Measurements from ENCODE around the gene GSTA3. TPM values are rescaled to one million over a fixed set of nuclear protein-coding genes. Genes with fewer than 3 reads are reported as not detected.
"Not testable (repeated sequence)": the region's sequence is repeated elsewhere in the genome, so short reads cannot be mapped to it uniquely, and the experiment has no call there.

The GSTA3 gene
- not detected for total RNA-seq

GRCh38 chr6:52909531-52909930 lies at the start of gene GSTA3:
GSTA3 (minus strand) TSS chr6:52909698; CDS start chr6:52905834, 3,864 bp downstream.
- DNase-seq (ENCODE audit: low spot score): no peak

DNA sequence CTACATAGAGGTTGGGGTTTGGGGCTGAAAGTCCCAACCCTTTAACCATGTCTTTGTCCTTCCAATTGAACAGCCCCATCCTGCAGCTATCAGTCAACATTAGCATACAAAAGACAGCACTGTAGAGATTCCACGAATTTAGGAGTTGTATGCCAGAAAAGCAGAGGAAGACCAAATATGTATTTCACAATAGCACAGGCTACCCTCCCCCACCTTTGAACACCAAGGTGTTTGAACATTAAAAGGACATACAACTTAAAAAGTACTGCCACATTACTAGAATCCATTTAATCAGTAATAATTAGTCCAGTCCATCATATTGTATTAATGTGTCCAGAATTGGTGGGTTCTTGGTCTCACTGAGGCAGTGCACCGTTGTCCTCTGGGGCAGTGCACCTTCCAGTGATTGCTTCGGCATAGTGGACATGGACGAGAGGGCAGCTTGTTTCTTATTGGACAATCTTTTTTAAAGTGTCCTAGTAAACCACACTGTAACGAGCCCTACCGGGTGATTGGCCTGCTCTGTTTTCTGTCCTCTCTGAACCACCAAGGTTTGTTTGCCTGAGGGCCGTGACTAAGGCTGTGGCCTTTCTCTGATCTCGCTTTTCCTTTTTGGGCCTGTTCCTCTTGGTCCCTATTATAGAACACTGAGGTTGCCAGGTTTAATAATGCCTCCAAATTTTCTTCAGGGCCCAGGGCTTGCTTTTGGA lies 49.2 kb upstream of the GSTA3 start:
- DNase-seq (ENCODE audit: low spot score): no peak

- no peak for DNase-seq (ENCODE audit: low spot score)
These were observed 46.4 kb upstream of the GSTA3 start for GRCh38 chr6:52955871-52956270.

GRCh38 chr6:52953911-52954839 lies 44.7 kb upstream of the GSTA3 start:
- no peak for DNase-seq (ENCODE audit: low spot score)

DNA sequence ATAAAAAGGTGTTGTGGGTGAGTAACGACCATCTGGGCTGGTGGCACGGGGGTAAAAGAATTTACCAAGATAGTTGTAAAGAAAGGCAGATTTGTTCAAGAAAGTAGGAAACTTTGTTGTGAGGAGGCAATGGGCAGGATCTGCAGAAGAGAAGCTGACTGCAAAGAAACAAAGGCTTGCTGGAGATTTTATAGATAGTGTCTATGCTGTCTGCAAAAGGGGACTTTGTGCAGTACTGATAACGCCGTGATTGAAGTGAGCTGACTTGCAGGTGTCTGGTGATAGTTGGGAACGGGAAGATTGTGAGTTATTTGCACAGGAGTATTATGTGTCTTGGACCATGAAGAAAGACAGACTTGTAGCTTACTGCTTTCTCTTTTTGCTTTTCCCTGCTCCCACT lies 36.8 kb upstream of the GSTA3 start:
- no peak for DNase-seq (ENCODE audit: low spot score)

DNA sequence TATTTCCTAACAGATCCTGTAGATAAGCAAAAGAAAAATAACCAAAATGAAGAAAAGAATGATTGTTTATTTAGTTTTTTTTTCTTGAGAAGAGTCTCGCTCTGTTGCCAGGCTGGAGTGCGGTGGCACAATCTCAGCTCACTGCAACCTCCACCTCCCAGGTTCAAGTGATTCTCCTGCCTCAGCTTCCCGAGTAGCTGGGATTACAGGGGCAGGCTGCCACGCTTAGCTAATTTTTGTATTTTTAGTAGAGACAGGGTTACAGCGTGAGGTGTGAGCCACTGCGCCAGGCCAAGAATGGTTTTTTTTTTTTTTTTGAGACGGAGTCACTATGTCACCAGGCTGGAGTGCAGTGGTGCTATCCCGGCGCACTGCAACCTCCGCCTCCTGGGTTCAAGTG lies 33.3 kb upstream of the GSTA3 start:
- DNase-seq (ENCODE audit: low spot score): not testable (repeated sequence)

DNA sequence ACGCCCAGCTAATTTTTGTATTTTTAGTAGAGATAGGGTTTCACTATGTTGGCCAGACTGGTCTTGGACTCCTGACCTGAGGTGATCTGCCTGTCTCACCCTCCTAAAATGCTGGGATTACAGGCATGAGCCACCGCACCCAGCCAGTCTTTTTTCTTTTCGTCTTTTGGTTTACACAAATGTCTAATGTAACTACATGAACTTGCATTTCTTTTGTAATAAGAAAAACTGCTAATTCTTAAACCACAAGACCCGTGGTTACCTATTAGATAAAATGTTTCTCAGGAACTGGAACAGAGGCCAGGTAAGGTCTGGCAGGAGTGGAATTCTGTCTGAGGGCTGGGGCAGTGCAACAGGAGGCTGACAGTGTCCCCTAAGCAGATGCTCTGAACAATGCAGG lies 32.7 kb upstream of the GSTA3 start:
- no peak for DNase-seq (ENCODE audit: low spot score)

- DNase-seq (ENCODE audit: low spot score): no peak
These were observed 28.4 kb upstream of the GSTA3 start for GRCh38 chr6:52937908-52938307.

GRCh38 chr6:52933778-52934177 lies 24.3 kb upstream of the GSTA3 start:
- no peak for DNase-seq (ENCODE audit: low spot score)

GRCh38 chr6:52931351-52931750 lies 21.9 kb upstream of the GSTA3 start:
- DNase-seq (ENCODE audit: low spot score): no peak

DNA sequence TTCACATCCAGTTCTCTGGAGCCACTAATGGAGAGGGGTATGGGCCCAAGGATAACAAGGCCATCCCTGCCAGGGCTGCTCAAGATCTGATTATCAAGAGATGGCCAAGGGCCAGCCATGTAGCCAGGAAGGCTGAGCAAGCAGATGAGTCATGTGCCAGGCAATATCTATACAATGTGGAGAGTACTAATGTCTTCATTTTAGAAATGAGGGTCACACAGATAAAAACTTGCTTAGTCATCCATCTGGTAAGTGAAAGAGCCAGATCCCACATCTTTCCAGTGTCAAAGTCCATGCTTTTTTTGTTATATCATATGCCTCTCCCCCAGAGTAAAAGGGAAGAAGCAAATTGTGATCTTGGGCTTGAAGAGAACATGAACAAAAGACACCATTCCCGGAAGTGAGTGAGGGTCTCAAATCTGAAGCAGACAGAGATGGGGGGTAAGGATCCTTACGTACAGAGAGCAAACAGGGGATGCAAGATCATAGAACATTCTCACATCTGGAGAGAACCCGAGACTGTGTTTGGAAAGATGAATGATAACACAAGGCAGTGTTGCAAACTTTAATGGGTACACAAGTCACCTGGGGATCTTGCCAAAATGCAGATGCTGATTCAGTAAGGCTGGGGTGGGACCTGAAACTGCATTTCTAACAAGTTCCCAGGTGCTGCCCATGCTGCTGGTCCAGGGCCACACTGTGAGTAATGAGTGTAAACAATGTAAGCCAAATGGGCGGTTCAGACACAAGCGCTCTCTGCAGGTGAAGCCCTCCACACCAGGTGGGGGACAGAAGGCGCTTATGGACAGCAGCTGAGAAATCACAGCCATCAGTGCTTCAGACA lies 20.0 kb upstream of the GSTA3 start:
- DNase-seq (ENCODE audit: low spot score): no peak

DNA sequence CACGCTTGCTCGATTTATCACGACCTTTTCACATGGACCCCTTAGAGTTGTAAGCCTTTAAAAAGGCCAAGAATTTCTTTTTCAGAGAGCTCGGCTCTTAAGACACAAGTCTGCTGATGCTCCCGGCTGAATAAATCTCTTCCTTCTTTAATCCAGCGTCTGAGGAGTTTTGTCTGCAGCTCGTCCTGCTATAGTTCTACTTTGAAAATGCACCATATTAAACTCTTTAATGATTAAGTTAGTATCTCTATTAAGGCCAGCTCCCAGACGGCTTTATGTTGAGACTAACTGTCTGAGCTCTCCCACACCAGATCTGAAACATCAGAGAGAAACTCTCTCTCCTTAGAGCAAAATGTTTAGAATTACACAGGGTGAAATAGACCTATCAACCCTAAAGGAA lies 18.0 kb upstream of the GSTA3 start:
- DNase-seq (ENCODE audit: low spot score): no peak

DNA sequence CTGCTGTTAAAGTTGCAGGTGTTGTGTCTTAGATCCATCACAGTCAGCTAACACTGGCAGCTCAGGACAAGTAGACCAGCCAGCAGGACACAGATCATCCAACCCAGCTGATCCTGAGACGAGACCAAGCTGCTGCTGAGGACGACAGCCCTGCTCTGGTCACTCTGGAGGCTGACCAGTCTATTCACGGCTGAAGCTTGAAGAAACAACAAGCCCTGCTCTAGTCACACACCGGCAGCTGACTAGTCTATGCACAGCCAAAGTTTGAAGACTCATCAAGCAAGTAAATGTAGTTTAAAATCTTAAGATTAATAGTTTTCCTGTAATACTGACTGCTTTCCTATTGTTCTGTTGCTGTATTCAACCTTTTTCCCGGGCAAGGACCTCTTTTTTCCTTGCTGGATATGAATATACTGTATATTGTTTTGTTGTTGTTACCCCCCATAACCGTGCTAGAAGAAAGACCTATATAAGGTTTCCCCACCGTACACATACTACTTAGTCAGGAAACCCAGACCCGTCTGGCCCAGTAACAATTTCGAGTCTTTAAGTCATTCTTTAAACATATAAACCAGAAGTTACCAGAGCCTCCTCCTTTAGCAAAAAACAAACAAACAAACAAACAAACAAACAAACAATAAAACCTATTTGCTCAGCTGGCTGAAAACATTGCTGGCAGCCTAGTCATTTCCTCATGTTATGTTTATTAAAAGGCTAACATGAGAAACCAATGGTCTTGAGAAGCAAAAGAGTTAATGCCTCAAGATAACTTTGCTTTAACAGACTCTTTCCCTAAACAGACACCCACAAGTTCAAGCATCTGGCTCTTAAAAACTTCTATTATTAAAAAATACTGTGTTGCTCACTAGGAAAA lies 16.7 kb upstream of the GSTA3 start:
- no peak for DNase-seq (ENCODE audit: low spot score)

GRCh38 chr6:52925042-52925441 lies 15.5 kb upstream of the GSTA3 start:
- DNase-seq (ENCODE audit: low spot score): no peak

- not testable (repeated sequence) for DNase-seq (ENCODE audit: low spot score)
These were observed 14.2 kb upstream of the GSTA3 start for GRCh38 chr6:52923689-52924088.

DNA sequence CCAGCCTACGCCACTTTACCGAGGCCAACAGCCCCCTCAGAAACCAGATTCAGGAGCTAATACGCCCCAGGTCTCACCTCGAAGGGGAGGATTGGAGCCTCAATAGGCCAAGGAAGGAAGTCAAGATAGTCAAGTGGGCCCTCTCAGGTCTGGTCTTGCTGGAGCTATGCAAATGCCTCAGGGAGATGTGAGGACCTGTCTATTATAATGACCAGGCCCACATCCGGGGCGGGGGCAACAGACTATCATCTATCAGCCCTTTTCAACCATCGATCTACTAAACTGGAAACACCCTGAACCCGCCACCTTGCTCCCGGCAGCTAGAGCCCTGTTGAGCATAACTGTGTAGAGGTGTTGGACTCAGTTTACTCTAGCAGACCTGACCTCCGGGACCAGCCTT lies 12.7 kb upstream of the GSTA3 start:
- no peak for DNase-seq (ENCODE audit: low spot score)

DNA sequence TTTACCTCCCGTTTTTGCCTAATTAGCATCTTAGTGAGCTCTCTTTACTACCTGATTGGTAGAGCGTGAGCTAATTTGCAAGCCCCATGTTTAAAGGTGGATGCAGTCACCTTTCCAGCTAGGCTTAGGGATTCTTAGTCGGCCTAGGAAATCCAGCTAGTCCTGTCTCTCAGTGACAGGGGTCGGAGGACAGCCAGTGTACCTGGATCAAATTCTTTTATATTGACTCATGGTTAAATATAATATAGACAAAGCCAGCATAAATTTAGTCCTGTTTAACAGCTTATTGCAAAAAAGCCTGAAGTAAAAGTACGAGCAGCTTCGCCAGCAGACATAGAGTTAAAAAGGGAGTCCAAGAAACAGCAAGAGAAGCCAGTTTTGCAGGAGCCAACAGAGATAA lies 12.2 kb upstream of the GSTA3 start:
- no peak for DNase-seq (ENCODE audit: low spot score)

DNA sequence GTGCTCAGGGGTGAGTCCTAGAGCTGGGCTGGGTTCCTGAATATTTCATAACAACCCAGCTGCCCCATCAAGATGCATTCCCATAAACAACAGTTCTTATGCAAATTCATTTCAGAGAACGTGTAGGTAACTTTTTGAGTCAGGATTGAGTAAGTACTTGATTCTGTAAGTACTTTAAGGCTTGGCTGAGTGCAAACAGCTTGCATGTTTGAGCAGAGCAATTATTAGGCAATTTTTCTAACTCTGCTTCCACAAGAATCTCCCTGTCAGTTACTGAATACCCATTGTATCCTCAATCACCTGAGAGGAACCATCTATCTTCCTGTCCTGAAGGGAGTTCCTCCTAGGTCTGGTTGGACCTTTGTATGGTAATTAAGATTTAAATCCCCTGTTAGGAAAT lies 10.0 kb upstream of the GSTA3 start:
- not testable (repeated sequence) for DNase-seq (ENCODE audit: low spot score)

DNA sequence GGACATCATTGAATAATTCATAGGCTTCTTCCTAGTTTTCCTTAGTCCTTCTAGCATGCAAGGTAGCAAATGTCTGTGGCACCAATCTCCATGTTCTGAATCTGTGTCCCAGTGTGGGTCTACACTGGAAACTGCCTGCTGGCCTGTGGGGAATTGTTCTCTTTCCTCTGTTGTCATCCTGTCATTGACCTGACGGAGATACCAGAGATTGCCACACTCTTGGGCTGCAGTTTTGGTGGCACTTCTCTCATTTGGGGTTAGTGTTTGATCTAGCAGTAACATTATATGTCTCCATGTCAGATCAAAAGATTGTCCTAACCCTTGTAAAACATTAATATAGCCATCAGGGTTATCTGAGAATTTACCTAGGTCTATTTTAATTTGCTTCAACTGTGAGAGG lies 9.3 kb upstream of the GSTA3 start:
- DNase-seq (ENCODE audit: low spot score): not testable (repeated sequence)

DNA sequence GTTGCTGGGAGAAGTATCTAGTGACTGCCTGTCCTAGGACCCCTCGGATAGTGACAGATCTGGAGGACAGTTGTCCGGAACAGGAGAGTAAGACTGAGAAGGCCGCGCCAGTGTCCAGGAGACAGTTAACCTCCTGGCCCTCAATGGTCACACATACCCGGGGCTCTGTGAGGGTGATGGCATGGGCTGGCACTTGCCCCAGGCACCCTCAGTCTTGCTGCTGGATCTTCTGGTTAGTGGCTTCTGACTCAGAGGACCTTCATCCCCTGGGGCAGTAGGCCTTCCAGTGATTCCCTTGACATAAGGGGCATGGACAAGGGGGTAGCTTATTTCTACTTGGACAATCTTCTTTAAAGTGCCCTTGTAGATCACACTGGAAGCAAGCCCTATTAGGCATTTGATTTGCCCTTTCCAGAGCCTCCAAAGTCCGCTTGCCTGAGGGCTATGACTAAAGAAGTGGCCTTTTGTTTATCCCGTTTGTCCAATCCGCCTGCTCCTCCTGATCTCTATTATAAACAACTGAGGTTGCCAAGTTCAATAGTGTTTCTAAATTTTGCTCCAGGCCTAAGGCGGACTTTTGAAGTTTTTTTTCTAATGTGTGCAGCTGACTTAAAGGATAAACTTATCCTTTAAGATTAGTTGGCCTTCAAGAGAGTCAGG lies 8.7 kb upstream of the GSTA3 start:
- not testable (repeated sequence) for DNase-seq (ENCODE audit: low spot score)

DNA sequence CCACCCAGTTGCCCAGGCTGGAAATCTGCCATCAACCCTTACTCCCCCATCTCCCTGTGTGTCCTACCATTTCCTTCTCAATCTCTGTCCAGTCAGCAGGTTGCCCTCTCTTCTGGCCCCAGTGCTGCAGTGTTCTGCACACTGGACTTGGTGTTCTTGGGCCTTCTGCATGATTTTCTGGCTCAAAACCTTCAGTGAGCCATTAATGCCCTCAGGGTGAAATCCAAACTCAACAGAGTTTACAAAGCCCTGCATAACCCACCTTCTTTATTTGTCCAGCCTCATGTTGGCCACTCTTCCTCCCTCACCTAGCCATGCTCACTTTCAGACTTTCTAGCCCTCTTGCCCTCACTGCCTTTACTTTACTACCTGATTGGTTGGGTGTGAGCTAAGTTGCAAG lies 5.0 kb upstream of the GSTA3 start:
- DNase-seq (ENCODE audit: low spot score): no peak
